GM19193 (cell line): ENCODE results near the gene RARRES2.
A peak's percentile ranks its signal among the peaks of the same experiment; 100 is the strongest.

Experiments used
- POLR2A ChIP-seq: IDR thresholded peaks from 4 replicates; pipeline ENCODE4 v1.6.1; 2011; ENCODE audit not compliant: insufficient read depth, insufficient read length; ENCODE audit errors: extremely low read depth

Gene RARRES2

GRCh38 chr7:150325110-150325611 is 16.3 kb downstream of the RARRES2 start:
- no peak for TF ChIP-seq POLR2A

DNA sequence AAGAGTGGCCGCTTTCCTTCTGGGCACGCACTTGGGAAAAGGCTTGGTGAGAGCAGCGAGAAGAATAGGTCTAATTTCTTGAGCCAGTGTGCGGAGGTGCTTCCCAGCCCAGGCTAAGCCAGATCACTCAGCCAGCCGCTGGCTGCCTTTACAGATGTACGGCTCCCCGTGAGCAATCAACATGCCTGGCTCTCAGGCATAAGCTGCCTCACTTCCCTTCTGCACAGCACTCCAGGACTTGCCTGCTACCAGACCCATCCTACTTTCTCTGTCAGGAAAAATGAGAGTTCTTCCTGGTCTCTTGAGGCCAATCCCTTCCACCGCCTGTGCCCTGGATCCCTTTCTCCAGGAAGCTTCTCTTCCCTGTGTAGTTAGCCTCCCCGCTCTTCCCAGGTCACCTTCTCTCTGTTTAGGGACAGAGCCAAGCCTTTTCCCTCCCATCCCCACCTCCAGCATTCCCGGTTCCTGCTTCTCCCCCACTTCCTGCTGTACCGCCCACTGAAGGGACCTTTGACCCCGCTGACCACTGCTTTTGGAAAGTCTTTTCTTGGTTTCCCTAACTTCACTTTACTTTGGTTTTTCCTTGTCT is 17.0 kb downstream of the RARRES2 start:
- no peak for TF ChIP-seq POLR2A

DNA sequence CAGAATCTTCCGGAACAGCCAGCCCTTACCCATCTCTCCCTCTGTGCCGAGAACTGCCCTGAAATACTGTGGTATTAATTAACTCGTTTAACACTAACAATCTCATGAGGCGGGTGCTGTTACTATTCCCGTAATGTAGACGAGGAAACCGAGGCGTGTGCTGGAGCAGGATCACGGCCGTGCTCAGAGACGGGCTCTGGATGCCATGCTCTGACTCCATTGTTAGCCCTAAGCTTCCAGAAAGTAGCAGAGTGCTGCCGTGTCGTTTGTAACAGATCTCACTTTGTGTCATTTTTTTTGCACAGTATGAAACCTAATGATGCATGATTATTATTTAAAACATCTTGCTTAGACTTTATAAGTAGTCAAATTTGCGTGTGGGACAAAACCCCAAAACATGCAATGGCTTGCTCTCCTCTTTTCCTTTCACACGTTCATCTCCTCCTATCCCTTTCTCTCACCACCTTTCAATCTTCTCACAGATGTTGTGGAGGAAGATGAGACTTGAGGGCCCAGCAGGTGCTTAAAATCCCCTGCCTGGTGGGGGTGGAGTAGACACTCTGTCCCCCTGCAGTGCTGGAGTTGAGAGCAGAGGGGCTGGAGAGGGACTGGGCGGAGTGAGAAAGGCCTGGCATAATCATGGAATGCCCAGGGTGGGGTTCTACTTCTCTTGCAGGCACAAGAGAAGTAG is 17.6 kb downstream of the RARRES2 start:
- no peak for TF ChIP-seq POLR2A

DNA sequence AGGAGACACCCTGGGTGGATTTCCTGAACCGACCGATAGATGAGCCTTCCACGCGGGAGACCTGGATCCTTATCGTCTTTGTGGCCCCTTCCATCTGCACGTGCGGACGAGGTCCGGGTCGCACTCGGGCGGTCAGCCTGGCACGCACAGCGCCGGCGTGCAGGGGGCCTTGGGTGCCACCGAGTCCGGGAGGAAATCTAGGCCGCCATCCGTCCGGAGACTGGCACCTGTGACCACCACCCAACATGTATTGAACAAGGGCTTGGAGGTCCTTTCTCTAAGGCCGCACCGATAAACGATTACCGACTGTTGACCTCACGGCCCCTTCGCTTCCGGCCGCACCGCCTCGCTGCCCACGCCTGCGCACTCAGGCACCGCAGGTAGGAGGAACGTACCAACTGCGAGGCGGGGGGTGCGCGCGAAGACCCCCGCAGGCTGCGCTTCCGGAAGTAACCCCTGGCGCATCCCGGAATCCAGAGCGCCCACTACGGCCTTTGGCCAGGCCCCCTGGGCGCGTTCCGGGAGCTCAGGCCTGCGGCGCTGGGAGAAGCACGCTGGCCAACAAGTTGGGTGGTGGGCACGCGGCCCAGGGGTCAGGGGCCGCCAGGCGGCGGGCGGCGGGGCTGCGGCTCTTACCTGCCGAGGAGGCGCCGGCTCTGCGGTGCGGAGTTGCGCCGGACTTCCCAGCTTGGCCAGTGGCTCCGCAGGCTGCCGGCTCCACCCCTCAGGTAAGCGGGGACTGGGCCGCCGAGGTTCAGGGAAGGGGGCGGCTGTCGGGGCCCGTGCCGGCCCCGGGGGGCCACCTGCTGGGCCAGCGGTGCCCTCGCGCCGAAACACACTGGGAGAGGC is 18.4 kb downstream of the RARRES2 start, which contains the start of the genes ACTR3C and LRRC61:
Gene ACTR3C (minus strand): TSS at position 713 of the 849 bp plus-strand sequence. CDS start 28,249 bp downstream, outside the sequence.
Gene LRRC61 (plus strand): TSS at position 523 of the 849 bp plus-strand sequence. CDS start 13,507 bp downstream, outside the sequence.
- peak; percentile 86 for TF ChIP-seq POLR2A

DNA sequence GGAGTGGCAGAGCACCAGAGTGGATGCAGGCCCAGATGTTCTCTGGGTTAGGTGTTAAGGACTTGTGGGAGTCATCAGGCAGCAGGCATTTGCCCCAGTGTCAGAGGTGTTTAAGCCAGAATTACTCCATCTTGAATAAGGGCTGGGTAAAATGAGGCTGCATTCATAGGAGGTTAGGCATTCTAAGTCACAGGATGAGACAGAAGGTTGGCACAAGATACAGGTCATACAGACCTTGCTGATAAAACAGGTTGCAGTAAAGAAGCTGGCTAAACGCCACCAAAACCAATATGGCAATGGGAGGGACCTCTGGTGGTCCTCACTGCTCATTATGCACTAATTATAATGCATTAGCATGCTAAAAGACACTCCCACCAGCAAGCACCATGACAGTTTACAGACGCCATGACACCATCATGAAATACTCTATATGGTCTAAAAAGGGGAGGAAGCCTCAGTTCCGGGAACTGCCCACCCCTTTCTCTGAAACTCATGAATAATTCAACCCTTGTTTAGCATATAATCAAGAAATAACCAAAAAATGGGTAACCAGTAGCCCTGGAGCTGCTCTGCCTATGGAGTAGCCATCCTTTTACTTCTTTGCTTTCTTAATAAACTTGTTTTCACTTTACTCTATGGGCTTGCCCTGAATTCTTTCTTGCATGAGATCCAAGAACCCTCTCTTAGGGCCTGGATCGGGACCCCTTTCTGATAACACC is 19.2 kb downstream of the RARRES2 start:
- no peak for TF ChIP-seq POLR2A

GRCh38 chr7:150321788-150322113 is 19.7 kb downstream of the RARRES2 start:
- TF ChIP-seq POLR2A: no peak

- no peak for TF ChIP-seq POLR2A
These were observed 23.5 kb downstream of the RARRES2 start for GRCh38 chr7:150317748-150318444.

DNA sequence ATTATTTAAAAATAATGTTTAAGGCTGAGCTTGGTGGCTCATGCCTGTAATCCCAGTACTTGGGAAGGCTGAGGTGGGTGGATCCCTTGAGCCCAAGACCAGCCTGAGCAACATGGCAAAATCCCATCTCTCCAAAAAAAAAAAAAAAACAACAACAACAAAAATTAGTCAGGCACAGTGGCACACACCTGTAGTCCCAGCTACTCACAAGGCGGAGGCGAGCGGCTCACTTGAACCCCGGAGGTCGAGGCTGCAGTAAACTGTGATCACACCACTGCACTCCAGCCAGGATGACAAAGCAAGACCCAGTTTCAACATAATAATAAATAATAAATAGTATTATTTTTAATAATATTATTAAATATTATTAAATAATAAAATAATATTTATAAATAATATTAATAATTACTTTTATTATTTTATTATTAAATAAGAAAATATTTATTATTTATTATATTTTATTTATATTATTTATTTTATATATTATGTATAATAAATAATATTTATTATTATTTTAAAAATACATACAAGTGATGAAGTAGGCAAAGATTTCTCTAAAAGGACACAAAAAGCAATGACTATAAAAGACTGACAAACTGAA is 26.7 kb downstream of the RARRES2 start:
- no peak for TF ChIP-seq POLR2A

DNA sequence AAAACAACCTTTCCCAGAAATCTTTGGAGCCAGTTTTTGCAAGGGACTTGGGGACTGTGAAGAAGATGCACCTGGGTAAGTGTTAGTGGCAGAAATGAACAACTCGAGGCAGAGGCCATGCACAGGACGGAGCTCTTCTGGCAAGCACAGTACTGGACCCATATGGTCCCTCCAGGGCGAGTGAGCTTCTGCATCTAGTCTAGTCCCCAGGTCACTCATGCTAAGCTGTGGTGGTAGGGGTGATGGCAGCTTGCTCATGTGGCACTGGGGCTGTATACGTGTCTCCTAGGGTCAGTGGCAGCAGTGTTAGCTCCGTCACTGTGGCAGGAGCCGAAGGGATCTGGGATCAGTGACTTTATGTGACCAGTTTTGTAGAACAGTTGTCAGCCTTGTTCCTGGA is 27.6 kb downstream of the RARRES2 start:
- no peak for TF ChIP-seq POLR2A

DNA sequence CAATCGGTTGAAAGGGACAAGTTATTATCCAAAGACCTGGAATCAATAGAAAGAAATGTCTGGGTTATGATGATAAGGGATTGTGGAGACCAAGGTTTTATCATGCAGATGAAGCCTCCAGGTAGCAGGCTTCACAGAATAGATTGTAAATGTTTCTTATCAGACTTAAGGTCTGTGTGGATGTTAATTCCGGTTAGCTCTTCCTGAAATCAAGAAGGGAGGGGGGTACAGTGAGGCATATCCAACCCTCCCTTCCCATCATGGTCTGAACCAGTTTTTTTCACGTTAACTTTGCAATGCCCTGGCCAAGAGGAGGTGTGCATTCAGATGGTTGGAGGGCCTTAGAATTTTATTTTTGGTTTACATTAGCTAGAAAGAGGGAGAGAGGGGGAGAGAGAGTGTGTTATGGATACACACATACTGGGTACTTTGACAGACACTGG is 28.0 kb downstream of the RARRES2 start:
- TF ChIP-seq POLR2A: no peak

GRCh38 chr7:150311711-150312110 is 29.7 kb downstream of the RARRES2 start:
- TF ChIP-seq POLR2A: no peak

DNA sequence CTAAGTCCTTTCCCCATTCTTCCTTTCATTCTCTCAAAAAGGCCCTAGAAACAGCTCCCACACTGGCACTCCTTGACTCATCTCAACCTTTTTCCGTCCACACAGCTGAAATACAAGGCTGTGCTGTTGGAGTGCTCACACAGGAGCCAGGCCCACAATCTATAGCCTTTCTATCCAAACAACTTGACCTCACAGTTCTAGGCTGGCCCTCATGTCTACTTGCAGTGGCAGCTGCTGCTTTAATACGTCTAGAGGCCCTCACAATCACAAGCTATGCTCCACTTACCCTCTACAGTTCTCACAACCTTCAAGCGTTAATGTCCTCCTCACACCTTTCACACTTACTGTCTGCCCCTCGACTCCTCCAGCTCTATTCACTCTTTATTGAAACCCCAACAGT is 30.3 kb downstream of the RARRES2 start:
- TF ChIP-seq POLR2A: no peak

- no peak for TF ChIP-seq POLR2A
These were observed 32.9 kb downstream of the RARRES2 start for GRCh38 chr7:150308575-150308974.

DNA sequence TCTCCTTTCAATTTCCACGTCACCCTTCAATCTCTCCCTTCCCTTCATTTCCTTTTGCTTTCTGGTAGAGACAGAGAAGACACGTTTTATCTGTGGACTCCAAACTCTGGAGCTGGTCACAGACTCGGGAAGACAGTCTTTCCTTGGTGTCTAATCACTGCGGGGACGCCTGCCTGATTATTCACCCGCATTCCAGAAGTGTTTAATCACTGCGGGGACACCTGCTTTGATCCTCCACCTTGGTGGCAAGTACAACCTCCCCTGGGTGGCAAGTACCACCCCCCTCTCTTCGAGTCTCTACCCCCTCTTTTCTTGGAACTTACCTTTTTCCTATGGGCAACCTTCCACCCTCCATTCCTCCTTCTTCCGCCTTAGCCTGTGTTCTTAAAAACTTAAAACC is 33.5 kb downstream of the RARRES2 start:
- TF ChIP-seq POLR2A: no peak
